Measurements from ENCODE around the gene TSPOAP1. TPM values are rescaled to one million over a fixed set of nuclear protein-coding genes. Genes with fewer than 3 reads are reported as not detected.

The TSPOAP1 gene
- total RNA-seq, 2 donors from 2014 or later = 31.3 to 36.8 TPM

- no peak overlapping the region for H3K9ac ChIP-seq (ENCODE audit: extremely low read depth, low read length, poor library complexity, severe bottlenecking)
- no peaks in the 10 kb centered on the region for H3K36me3 ChIP-seq (ENCODE audit: control insufficient read depth, insufficient read depth, low read length)
- H3K4me3 ChIP-seq (ENCODE audit: low read length) = no peak overlapping the region
- H3K27ac ChIP-seq (ENCODE audit: low read depth, low read length) = no peak overlapping the region
- Mint-ChIP-seq H3K4me1 (no peaks in the 10 kb centered on the region), H3K27me3 (ENCODE audit: insufficient read depth) (peaks cover 2% of the 10 kb centered on the region), H3K36me3 (ENCODE audit: low read depth) (peaks cover 4% of the 10 kb centered on the region), H3K4me3 (no peak overlapping the region), H3K27ac (no peak overlapping the region), H3K9me3 (no peaks in the 10 kb centered on the region)
- WGBS, 2 experiments (ENCODE audit: insufficient coverage in 1 of 2, insufficient read length in 1 of 2) = 76 to 94% methylated on average over 3 to 6 of the region's 6 CpGs
- H3K4me1 ChIP-seq (ENCODE audit: control insufficient read depth, insufficient read depth, low read length) = no peaks in the 10 kb centered on the region
- TF ChIP-seq, protein P1, sequence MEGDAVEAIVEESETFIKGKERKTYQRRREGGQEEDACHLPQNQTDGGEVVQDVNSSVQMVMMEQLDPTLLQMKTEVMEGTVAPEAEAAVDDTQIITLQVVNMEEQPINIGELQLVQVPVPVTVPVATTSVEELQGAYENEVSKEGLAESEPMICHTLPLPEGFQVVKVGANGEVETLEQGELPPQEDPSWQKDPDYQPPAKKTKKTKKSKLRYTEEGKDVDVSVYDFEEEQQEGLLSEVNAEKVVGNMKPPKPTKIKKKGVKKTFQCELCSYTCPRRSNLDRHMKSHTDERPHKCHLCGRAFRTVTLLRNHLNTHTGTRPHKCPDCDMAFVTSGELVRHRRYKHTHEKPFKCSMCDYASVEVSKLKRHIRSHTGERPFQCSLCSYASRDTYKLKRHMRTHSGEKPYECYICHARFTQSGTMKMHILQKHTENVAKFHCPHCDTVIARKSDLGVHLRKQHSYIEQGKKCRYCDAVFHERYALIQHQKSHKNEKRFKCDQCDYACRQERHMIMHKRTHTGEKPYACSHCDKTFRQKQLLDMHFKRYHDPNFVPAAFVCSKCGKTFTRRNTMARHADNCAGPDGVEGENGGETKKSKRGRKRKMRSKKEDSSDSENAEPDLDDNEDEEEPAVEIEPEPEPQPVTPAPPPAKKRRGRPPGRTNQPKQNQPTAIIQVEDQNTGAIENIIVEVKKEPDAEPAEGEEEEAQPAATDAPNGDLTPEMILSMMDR (conservative IDR thresholded peaks at IDR 0.05) = no peak
- no peaks in the 10 kb centered on the region for H3K9me3 ChIP-seq (ENCODE audit: control insufficient read depth, low read length)
- no peaks in the 10 kb centered on the region for H3K27me3 ChIP-seq (ENCODE audit: control insufficient read depth, insufficient read depth, low read length, poor library complexity, severe bottlenecking)
- no peak for DNase-seq
Observed at GRCh38 chr17:58314706-58315015, 13.9 kb downstream of the TSPOAP1 start.

GRCh38 chr17:58313815-58314705, 14.5 kb downstream of the TSPOAP1 start:
- H3K9me3 ChIP-seq (ENCODE audit: control insufficient read depth, low read length) = no peaks in the 10 kb centered on the region
- DNase-seq = no peak
- Mint-ChIP-seq H3K36me3 (ENCODE audit: low read depth) (peaks cover 4% of the 10 kb centered on the region), H3K27me3 (ENCODE audit: insufficient read depth) (peaks cover 2% of the 10 kb centered on the region), H3K4me3 (no peak overlapping the region), H3K4me1 (no peaks in the 10 kb centered on the region), H3K9me3 (no peaks in the 10 kb centered on the region), H3K27ac (no peak overlapping the region)
- TF ChIP-seq, protein P1 (conservative IDR thresholded peaks at IDR 0.05) = no peak
- no peaks in the 10 kb centered on the region for H3K27me3 ChIP-seq (ENCODE audit: control insufficient read depth, insufficient read depth, low read length, poor library complexity, severe bottlenecking)
- H3K9ac ChIP-seq (ENCODE audit: extremely low read depth, low read length, poor library complexity, severe bottlenecking) = no peak overlapping the region
- no peaks in the 10 kb centered on the region for H3K4me1 ChIP-seq (ENCODE audit: control insufficient read depth, insufficient read depth, low read length)
- H3K36me3 ChIP-seq (ENCODE audit: control insufficient read depth, insufficient read depth, low read length) = no peaks in the 10 kb centered on the region
- WGBS, 2 experiments (ENCODE audit: insufficient coverage in 1 of 2, insufficient read length in 1 of 2) = 88 to 91% methylated on average over 6 of the region's 7 CpGs
- H3K4me3 ChIP-seq (ENCODE audit: low read length) = no peak overlapping the region
- H3K27ac ChIP-seq (ENCODE audit: low read depth, low read length) = no peak overlapping the region

GRCh38 chr17:58312829-58313228, 15.8 kb downstream of the TSPOAP1 start:
- TF ChIP-seq, protein P1 (conservative IDR thresholded peaks at IDR 0.05) = peak; percentile 12
- no peaks in the 10 kb centered on the region for H3K9me3 ChIP-seq (ENCODE audit: control insufficient read depth, low read length)
- DNase-seq = no peak
- H3K4me1 Mint-ChIP-seq = no peaks in the 10 kb centered on the region
- WGBS, 2 experiments (ENCODE audit: insufficient coverage in 1 of 2, insufficient read length in 1 of 2) = 52% methylated on average over 1 of the region's 1 CpG; no CpG with 5 or more reads in 1 of the 2 experiments
- H3K4me3 Mint-ChIP-seq = no peak overlapping the region
- H3K9ac ChIP-seq (ENCODE audit: extremely low read depth, low read length, poor library complexity, severe bottlenecking) = no peak overlapping the region
- no peak overlapping the region for H3K27ac Mint-ChIP-seq
- H3K27ac ChIP-seq (ENCODE audit: low read depth, low read length) = no peak overlapping the region
- H3K36me3 Mint-ChIP-seq (ENCODE audit: low read depth) = peaks cover 4% of the 10 kb centered on the region
- no peaks in the 10 kb centered on the region for H3K36me3 ChIP-seq (ENCODE audit: control insufficient read depth, insufficient read depth, low read length)
- H3K27me3 ChIP-seq (ENCODE audit: control insufficient read depth, insufficient read depth, low read length, poor library complexity, severe bottlenecking) = no peaks in the 10 kb centered on the region
- H3K27me3 Mint-ChIP-seq (ENCODE audit: insufficient read depth) = peaks cover 2% of the 10 kb centered on the region
- no peak overlapping the region for H3K4me3 ChIP-seq (ENCODE audit: low read length)
- no peaks in the 10 kb centered on the region for H3K9me3 Mint-ChIP-seq
- no peaks in the 10 kb centered on the region for H3K4me1 ChIP-seq (ENCODE audit: control insufficient read depth, insufficient read depth, low read length)
